Suprapubic skin (tissue), 4 donors: ENCODE data around the gene EPC1. TPM values are rescaled to one million over a fixed set of nuclear protein-coding genes. Genes with fewer than 3 reads are reported as not detected.

ENCODE experiments used
- DNase-seq, 2 donors: peaks; one replicate each; pipeline ENCODE4 v3.0.0-alpha.2; 2019; ENCODE audit warnings: low spot score in 2 of 2
- H3K27ac ChIP-seq: fragments of 200-600 bp; sonication (generic); one replicate; pipeline ENCODE4 v1.5.1; 2019
- H3K27me3 ChIP-seq: fragments of 200-600 bp; sonication (generic); one replicate; pipeline ENCODE4 v1.5.1; 2019
- H3K36me3 ChIP-seq: fragments of 200-600 bp; sonication (generic); one replicate; pipeline ENCODE4 v1.5.1; 2019
- H3K4me1 ChIP-seq: fragments of 200-600 bp; sonication (generic); one replicate; pipeline ENCODE4 v1.5.1; 2019
- H3K4me3 ChIP-seq: fragments of 200-600 bp; sonication (generic); one replicate; pipeline ENCODE4 v1.5.1; 2019; ENCODE audit warnings: mild to moderate bottlenecking
- H3K9me3 ChIP-seq: fragments of 200-600 bp; sonication (generic); one replicate; pipeline ENCODE4 v1.5.1; 2019
- EP300 ChIP-seq: sonication (generic); formaldehyde crosslinking; IDR thresholded peaks from one replicate; pipeline ENCODE4 v1.6.1; 2017; ENCODE audit warnings: antibody characterized with exemption
- POLR2A ChIP-seq, 2 donors: fragments of 450-650 bp; IDR thresholded peaks; one replicate each; pipeline ENCODE4 v1.6.1; 2017; ENCODE audit warnings: antibody characterized with exemption in 2 of 2, mild to moderate bottlenecking in 2 of 2, moderate library complexity in 2 of 2
- POLR2AphosphoS5 ChIP-seq, 3 donors: sonication (generic); formaldehyde crosslinking; IDR thresholded peaks; one replicate each; pipeline ENCODE4 v1.6.1; 2017; ENCODE audit warnings: antibody characterized with exemption in 3 of 3
- WGBS: methylation state at CpG from one replicate; pipeline ENCODE4 v1.1.5; 2018; 5-methylcytosine and 5-hydroxymethylcytosine counted together
- total RNA-seq, 4 donors: library from RNA; depleted of rRNA; stranded (reverse); fragments of >200 nt; gene quantifications; one replicate each; pipeline ENCODE4 v1.1.0, GENCODE V29; 2016
- TF ChIP-seq, protein P1 (sequence below), 2 donors: fragments of 200-600 bp in 1 of 2; fragments of 450-650 bp in 1 of 2; sonication (generic) in 1 of 2; IDR thresholded peaks; one replicate each; pipeline ENCODE4 v1.5.1; 2016 to 2019; ENCODE audit warnings: antibody characterized with exemption in 2 of 2, mild to moderate bottlenecking in 1 of 2, moderate library complexity in 1 of 2

Gene EPC1
- total RNA-seq, 4 donors from 2014 or later, result 29.6 to 55.4 (median 47.1) TPM

DNA sequence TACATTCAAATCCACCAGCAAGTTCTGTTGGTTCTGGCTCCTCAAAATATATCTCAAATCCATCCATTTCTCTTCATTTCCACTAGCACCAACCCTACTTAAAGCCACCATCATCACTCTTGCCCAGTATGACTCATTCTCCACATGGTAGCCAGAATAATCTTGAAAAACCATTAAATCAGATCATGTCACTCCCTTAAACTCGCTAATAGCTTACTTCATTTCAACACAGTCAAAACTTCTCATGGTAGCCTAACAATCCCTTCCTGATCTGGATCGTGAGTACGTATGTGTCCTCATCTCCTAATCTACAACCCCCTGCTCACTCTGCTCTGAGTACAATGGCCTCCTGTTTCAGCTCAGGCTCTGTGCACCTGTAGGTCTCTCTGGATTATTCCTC, 8.7 kb downstream of the EPC1 start:
- Histone ChIP-seq H3K27ac (no peak overlapping the region), H3K4me3 (no peak overlapping the region), H3K4me1 (peaks cover 71% of the 10 kb centered on the region), H3K36me3 (no peaks in the 10 kb centered on the region), H3K9me3 (no peaks in the 10 kb centered on the region), H3K27me3 (no peaks in the 10 kb centered on the region)
- whole genome bisulfite sequencing, result 91% methylated on average over 3 of the region's 3 CpGs
- DNase-seq, result no peak
- TF ChIP-seq, protein P1, sequence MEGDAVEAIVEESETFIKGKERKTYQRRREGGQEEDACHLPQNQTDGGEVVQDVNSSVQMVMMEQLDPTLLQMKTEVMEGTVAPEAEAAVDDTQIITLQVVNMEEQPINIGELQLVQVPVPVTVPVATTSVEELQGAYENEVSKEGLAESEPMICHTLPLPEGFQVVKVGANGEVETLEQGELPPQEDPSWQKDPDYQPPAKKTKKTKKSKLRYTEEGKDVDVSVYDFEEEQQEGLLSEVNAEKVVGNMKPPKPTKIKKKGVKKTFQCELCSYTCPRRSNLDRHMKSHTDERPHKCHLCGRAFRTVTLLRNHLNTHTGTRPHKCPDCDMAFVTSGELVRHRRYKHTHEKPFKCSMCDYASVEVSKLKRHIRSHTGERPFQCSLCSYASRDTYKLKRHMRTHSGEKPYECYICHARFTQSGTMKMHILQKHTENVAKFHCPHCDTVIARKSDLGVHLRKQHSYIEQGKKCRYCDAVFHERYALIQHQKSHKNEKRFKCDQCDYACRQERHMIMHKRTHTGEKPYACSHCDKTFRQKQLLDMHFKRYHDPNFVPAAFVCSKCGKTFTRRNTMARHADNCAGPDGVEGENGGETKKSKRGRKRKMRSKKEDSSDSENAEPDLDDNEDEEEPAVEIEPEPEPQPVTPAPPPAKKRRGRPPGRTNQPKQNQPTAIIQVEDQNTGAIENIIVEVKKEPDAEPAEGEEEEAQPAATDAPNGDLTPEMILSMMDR (IDR thresholded peaks at IDR 0.05), result no peak
- TF ChIP-seq POLR2AphosphoS5 (IDR thresholded peaks at IDR 0.05) (no peak), POLR2A (IDR thresholded peaks at IDR 0.05) (no peak), EP300 (no peak)

DNA sequence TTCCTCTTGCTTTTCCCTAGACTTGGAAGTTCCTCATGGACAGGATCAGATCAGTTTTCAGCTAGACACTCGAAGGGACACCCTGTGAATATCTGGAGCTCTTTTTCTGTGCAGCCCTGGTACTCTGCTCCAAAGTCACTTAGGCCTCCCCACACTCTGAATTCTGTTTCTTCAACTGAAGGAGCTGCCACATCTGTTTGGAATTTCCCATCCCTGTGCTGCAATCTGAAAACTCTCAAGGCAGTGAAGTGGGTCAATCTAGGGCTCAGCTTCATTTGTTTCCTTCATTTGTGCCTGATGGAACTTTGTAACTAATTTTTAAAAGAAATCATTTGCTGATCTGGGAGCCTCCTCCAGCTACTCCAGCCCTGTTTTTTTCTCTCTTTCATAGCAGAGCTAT, 9.6 kb downstream of the EPC1 start:
- TF ChIP-seq POLR2A (IDR thresholded peaks at IDR 0.05) (no peak), EP300 (no peak), POLR2AphosphoS5 (IDR thresholded peaks at IDR 0.05) (no peak)
- TF ChIP-seq, protein P1 (IDR thresholded peaks at IDR 0.05), result no peak
- no peaks in the 10 kb centered on the region for H3K36me3 ChIP-seq
- H3K27ac ChIP-seq, result no peak overlapping the region
- peaks cover 72% of the 10 kb centered on the region for H3K4me1 ChIP-seq
- H3K4me3 ChIP-seq, result no peak overlapping the region
- H3K9me3 ChIP-seq, result no peaks in the 10 kb centered on the region
- DNase-seq, result no peak
- H3K27me3 ChIP-seq, result no peaks in the 10 kb centered on the region
- WGBS, result 100% methylated on average over 1 of the region's 1 CpG

DNA sequence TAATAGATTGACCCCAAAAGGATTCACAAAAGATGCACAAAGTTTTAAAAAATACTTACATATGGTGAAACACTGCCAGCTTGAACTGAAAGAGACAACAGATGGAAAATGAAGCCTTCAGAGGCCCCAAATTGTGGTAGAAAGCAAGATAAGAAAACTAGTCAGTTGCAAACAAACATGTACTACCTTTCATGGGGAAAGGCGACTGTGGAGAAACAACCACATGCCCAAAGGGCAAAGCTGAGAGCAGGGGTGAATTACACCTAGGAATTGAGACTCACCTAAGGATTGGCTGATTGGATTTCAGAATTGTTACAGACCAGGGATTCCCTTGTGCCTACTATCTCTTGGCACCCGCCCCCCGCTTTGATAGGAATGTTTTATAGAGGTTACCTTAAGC, 13.1 kb downstream of the EPC1 start:
- no peak overlapping the region for H3K4me3 ChIP-seq
- H3K36me3 ChIP-seq, result no peaks in the 10 kb centered on the region
- TF ChIP-seq POLR2AphosphoS5 (IDR thresholded peaks at IDR 0.05), result no peak
- no peak for TF ChIP-seq POLR2A (IDR thresholded peaks at IDR 0.05)
- TF ChIP-seq, protein P1 (IDR thresholded peaks at IDR 0.05), result no peak
- no peak for TF ChIP-seq EP300
- no peak for DNase-seq
- no peaks in the 10 kb centered on the region for H3K27me3 ChIP-seq
- H3K9me3 ChIP-seq, result no peaks in the 10 kb centered on the region
- H3K27ac ChIP-seq, result no peak overlapping the region
- H3K4me1 ChIP-seq, result peaks cover 80% of the 10 kb centered on the region
- WGBS, result 82% methylated on average over 3 of the region's 3 CpGs

- 61% methylated on average over 3 of the region's 3 CpGs for WGBS
- DNase-seq, result no peak
- Histone ChIP-seq H3K36me3 (no peaks in the 10 kb centered on the region), H3K4me3 (no peak overlapping the region), H3K4me1 (peaks cover 82% of the 10 kb centered on the region), H3K27ac (peak overlapping the region; percentile 30), H3K9me3 (no peaks in the 10 kb centered on the region), H3K27me3 (no peaks in the 10 kb centered on the region)
- TF ChIP-seq POLR2A (IDR thresholded peaks at IDR 0.05) (no peak), EP300 (no peak), POLR2AphosphoS5 (IDR thresholded peaks at IDR 0.05) (peak in 1 of 3 donors; percentile 17)
- TF ChIP-seq, protein P1 (IDR thresholded peaks at IDR 0.05), result no peak
Measured at GRCh38 chr10:32332299-32332750, 14.6 kb downstream of the EPC1 start.

- Histone ChIP-seq H3K4me1 (peaks cover 79% of the 10 kb centered on the region), H3K27me3 (no peaks in the 10 kb centered on the region), H3K36me3 (no peaks in the 10 kb centered on the region), H3K9me3 (no peaks in the 10 kb centered on the region), H3K4me3 (no peak overlapping the region), H3K27ac (no peak overlapping the region)
- no peak for DNase-seq
- TF ChIP-seq, protein P1 (IDR thresholded peaks at IDR 0.05), result no peak
- TF ChIP-seq POLR2A (IDR thresholded peaks at IDR 0.05) (no peak), POLR2AphosphoS5 (IDR thresholded peaks at IDR 0.05) (no peak), EP300 (no peak)
Measured at GRCh38 chr10:32331606-32332005, 15.4 kb downstream of the EPC1 start.
